Keratinocyte (primary cell): Measurements from ENCODE around the gene ZNF292. TPM values are rescaled to one million over a fixed set of nuclear protein-coding genes. Genes with fewer than 3 reads are reported as not detected.

ENCODE experiments used
- DNase-seq: peaks from one replicate; pipeline ENCODE4 v3.0.0-alpha.2; 2011; ENCODE audit warnings: low read depth, missing footprints, low spot score
- FAIRE-seq: peaks from 2 replicates; lab custom pipeline; 2011; peaks lifted over from hg19 to GRCh38; lab: Jason Lieb, UNC
- H2AFZ ChIP-seq: 2 replicates; pipeline ENCODE4 v1.6.0; 2012; ENCODE audit warnings: low read length, control low read depth, inconsistent platforms; ENCODE audit not compliant: control insufficient read depth
- H3K27ac ChIP-seq: 2 replicates; pipeline ENCODE4 v1.5.1; 2011; ENCODE audit warnings: low read length; ENCODE audit not compliant: control insufficient read depth, insufficient read depth
- H3K27me3 ChIP-seq: 3 replicates; pipeline ENCODE4 v1.6.0; 2011; ENCODE audit warnings: low read length; ENCODE audit not compliant: control insufficient read depth, insufficient read depth; ENCODE audit errors: extremely low read depth
- H3K36me3 ChIP-seq, 2 experiments: 2 replicates in 1 of 2; 3 replicates in 1 of 2; pipeline ENCODE4 v1.5.1; 2011; ENCODE audit warnings: low read length in 2 of 2, mild to moderate bottlenecking in 1 of 2; ENCODE audit not compliant: control insufficient read depth in 2 of 2, insufficient read depth in 2 of 2; ENCODE audit errors: extremely low read depth in 1 of 2
- H3K4me1 ChIP-seq: 3 replicates; pipeline ENCODE4 v1.5.1; 2011; ENCODE audit warnings: low read length; ENCODE audit not compliant: control insufficient read depth, insufficient read depth; ENCODE audit errors: extremely low read depth
- H3K4me2 ChIP-seq: 3 replicates; pipeline ENCODE4 v1.6.0; 2011; ENCODE audit warnings: low read depth, low read length; ENCODE audit not compliant: control insufficient read depth, insufficient read depth; ENCODE audit errors: extremely low read depth
- H3K4me3 ChIP-seq, 3 experiments: fragments of 200-600 bp in 1 of 3; sonication (generic) in 1 of 3; 2 replicates in 2 of 3; 3 replicates in 1 of 3; pipeline ENCODE4 v1.5.1; 2011 to 2016; ENCODE audit warnings: low read length in 3 of 3, mild to moderate bottlenecking in 3 of 3, control low read depth in 2 of 3, inconsistent platforms in 1 of 3, low read depth in 1 of 3, mixed read lengths in 1 of 3, mixed run types in 1 of 3, moderate library complexity in 1 of 3; ENCODE audit not compliant: control insufficient read depth in 2 of 3, insufficient read depth in 2 of 3; ENCODE audit errors: extremely low read depth in 1 of 3
- H3K79me2 ChIP-seq: 2 replicates; pipeline ENCODE4 v1.6.0; 2012; ENCODE audit warnings: low read length; ENCODE audit not compliant: control insufficient read depth, insufficient read depth
- H3K9ac ChIP-seq: 3 replicates; pipeline ENCODE4 v1.6.0; 2011; ENCODE audit warnings: low read length; ENCODE audit not compliant: control insufficient read depth, insufficient read depth; ENCODE audit errors: extremely low read depth
- H3K9me1 ChIP-seq: 3 replicates; pipeline ENCODE4 v1.6.0; 2011; ENCODE audit warnings: low read length; ENCODE audit not compliant: control insufficient read depth, insufficient read depth; ENCODE audit errors: extremely low read depth
- H3K9me3 ChIP-seq: 2 replicates; pipeline ENCODE4 v1.5.1; 2012; ENCODE audit warnings: low read depth, low read length; ENCODE audit not compliant: control insufficient read depth
- H4K20me1 ChIP-seq: 3 replicates; pipeline ENCODE4 v1.6.0; 2011; ENCODE audit warnings: low read length; ENCODE audit not compliant: control insufficient read depth, insufficient read depth; ENCODE audit errors: extremely low read depth
- EZH2 ChIP-seq: IDR thresholded peaks from one replicate; pipeline ENCODE4 v1.6.1; 2012; ENCODE audit warnings: inconsistent platforms, mild to moderate bottlenecking, low read length, moderate library complexity
- dilution Hi-C: fragments of 300-500 bp; cut with MboI; formaldehyde crosslinking; loops from one replicate; pipeline ENCODE4 v1.7.0; 2020; ENCODE audit warnings: low sequenced_read_pairs; ENCODE audit not compliant: extremely low pct_ligation_motif_present
- polyA plus RNA-seq, 5 experiments: library from polyadenylated mRNA; depleted of rRNA in 3 of 5; stranded (reverse) in 3 of 5; stranded (forward) in 1 of 5; unstranded in 1 of 5; fragments of >200 nt; gene quantifications; 1 replicate in 1 of 5; 2 replicates in 3 of 5; 3 replicates in 1 of 5; pipeline versions ENCODE4 v1.2.1 to v1.2.3, GENCODE V29; 2011 to 2012; ENCODE audit warnings: missing spikeins in 2 of 5, low read depth in 1 of 5, low replicate concordance in 1 of 5
- TF ChIP-seq, protein P1 (sequence below), 3 experiments: IDR thresholded peaks in 1 of 3; conservative IDR thresholded peaks in 1 of 3; optimal IDR thresholded peaks in 1 of 3; 2 replicates in 2 of 3; 3 replicates in 1 of 3; pipeline versions ENCODE3 to v1.5.1; 2011; ENCODE audit warnings: low read length in 3 of 3, mild to moderate bottlenecking in 3 of 3, moderate library complexity in 2 of 3, control low read depth in 1 of 3, inconsistent platforms in 1 of 3; ENCODE audit not compliant: insufficient read depth in 2 of 3; ENCODE audit errors: extremely low read depth in 1 of 3

Gene ZNF292
- polyA plus RNA-seq, 1 donor (not counting 4 experiments of a cell fraction or from before 2014, with no cell fraction given) = 8.4 TPM

DNA sequence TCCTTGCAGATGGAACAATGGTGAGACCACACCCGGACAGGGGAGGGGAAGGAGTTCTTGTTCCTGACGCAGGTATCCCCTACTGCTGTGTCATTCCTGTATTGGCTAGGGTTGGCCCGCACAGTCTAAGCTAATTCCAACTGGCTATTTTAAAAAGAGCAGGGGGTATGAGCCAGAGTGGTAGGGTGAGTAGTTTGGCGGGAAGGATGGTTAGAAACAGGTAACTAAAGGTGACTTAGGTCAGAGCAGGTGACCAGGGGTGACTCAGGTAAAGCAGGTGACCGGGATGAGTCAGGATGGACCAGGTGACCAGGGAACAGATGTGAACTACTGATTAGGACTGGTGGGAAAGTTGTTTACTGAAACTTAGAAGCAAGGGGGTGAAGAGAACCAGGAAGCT, 58.0 kb downstream of the ZNF292 start:
- no peak overlapping the region for H2AFZ ChIP-seq
- H3K9me3 ChIP-seq = no peaks in the 10 kb centered on the region
- dilution Hi-C loops = no loop called here
- peaks cover 40% of the 10 kb centered on the region for H3K79me2 ChIP-seq
- peak overlapping the region; percentile 1 for H3K27ac ChIP-seq
- no peak for DNase-seq
- H4K20me1 ChIP-seq = no peaks in the 10 kb centered on the region
- H3K27me3 ChIP-seq = no peaks in the 10 kb centered on the region
- TF ChIP-seq, protein P1, sequence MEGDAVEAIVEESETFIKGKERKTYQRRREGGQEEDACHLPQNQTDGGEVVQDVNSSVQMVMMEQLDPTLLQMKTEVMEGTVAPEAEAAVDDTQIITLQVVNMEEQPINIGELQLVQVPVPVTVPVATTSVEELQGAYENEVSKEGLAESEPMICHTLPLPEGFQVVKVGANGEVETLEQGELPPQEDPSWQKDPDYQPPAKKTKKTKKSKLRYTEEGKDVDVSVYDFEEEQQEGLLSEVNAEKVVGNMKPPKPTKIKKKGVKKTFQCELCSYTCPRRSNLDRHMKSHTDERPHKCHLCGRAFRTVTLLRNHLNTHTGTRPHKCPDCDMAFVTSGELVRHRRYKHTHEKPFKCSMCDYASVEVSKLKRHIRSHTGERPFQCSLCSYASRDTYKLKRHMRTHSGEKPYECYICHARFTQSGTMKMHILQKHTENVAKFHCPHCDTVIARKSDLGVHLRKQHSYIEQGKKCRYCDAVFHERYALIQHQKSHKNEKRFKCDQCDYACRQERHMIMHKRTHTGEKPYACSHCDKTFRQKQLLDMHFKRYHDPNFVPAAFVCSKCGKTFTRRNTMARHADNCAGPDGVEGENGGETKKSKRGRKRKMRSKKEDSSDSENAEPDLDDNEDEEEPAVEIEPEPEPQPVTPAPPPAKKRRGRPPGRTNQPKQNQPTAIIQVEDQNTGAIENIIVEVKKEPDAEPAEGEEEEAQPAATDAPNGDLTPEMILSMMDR (optimal IDR thresholded peaks at IDR 0.05 in 1 of 3, IDR thresholded peaks at IDR 0.05 in 1 of 3, conservative IDR thresholded peaks at IDR 0.05 in 1 of 3; ENCODE audit: extremely low read depth in 1 of 3, insufficient read depth in 2 of 3, low read length in 3 of 3) = no peak
- TF ChIP-seq EZH2 = no peak
- no peak overlapping the region for H3K4me3 ChIP-seq
- no peaks in the 10 kb centered on the region for H3K9me1 ChIP-seq
- H3K36me3 ChIP-seq = peaks cover 0 to 2% of the 10 kb centered on the region in 2 experiments
- H3K4me2 ChIP-seq = no peak overlapping the region
- no peak for FAIRE-seq
- no peaks in the 10 kb centered on the region for H3K4me1 ChIP-seq
- H3K9ac ChIP-seq = no peak overlapping the region

- no peak for TF ChIP-seq EZH2
- TF ChIP-seq, protein P1 (optimal IDR thresholded peaks at IDR 0.05 in 1 of 3, IDR thresholded peaks at IDR 0.05 in 1 of 3, conservative IDR thresholded peaks at IDR 0.05 in 1 of 3; ENCODE audit: extremely low read depth in 1 of 3, insufficient read depth in 2 of 3, low read length in 3 of 3) = no peak
- H3K27ac ChIP-seq = no peak overlapping the region
- dilution Hi-C loops = no loop called here
- H3K27me3 ChIP-seq = no peaks in the 10 kb centered on the region
- H3K9ac ChIP-seq = no peak overlapping the region
- H3K4me1 ChIP-seq = no peaks in the 10 kb centered on the region
- H2AFZ ChIP-seq = no peak overlapping the region
- no peaks in the 10 kb centered on the region for H3K9me1 ChIP-seq
- no peaks in the 10 kb centered on the region for H3K9me3 ChIP-seq
- no peak overlapping the region for H3K4me2 ChIP-seq
- FAIRE-seq = no peak
- no peaks in the 10 kb centered on the region for H4K20me1 ChIP-seq
- H3K79me2 ChIP-seq = peaks cover 29% of the 10 kb centered on the region
- H3K4me3 ChIP-seq = no peak overlapping the region
- DNase-seq = no peak
- H3K36me3 ChIP-seq = peaks cover 0 to 3% of the 10 kb centered on the region in 2 experiments
Observed at GRCh38 chr6:87214831-87215230, 59.5 kb downstream of the ZNF292 start.
